VCaP (cell line): ENCODE results near the gene LCN10.
"Not testable (repeated sequence)": the region's sequence is repeated elsewhere in the genome, so short reads cannot be mapped to it uniquely, and the experiment has no call there.

ENCODE experiments used
- H3K27ac ChIP-seq: fragments of 450-650 bp; 2 replicates; pipeline ENCODE4 v1.5.1; 2017
- CTCF ChIP-seq: fragments of 450-650 bp; conservative IDR thresholded peaks from 2 replicates; pipeline ENCODE4 v1.5.1; 2017; ENCODE audit warnings: mild to moderate bottlenecking, moderate library complexity

Gene LCN10

DNA sequence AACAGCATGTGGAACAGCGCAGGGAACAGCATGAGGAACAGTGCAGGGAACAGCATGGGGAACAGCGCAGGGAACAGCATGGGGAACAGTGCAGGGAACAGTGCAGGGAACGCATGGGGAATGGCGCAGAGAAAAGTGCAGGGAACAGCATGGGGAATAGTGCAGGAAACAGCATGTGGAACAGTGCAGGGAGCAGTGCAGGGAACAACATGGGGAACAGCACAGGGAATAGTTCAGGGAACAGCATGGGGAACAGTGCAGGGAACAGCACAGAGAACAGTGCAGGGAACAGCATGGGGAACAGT is 13.3 kb upstream of the LCN10 start:
- no peak for TF ChIP-seq CTCF

DNA sequence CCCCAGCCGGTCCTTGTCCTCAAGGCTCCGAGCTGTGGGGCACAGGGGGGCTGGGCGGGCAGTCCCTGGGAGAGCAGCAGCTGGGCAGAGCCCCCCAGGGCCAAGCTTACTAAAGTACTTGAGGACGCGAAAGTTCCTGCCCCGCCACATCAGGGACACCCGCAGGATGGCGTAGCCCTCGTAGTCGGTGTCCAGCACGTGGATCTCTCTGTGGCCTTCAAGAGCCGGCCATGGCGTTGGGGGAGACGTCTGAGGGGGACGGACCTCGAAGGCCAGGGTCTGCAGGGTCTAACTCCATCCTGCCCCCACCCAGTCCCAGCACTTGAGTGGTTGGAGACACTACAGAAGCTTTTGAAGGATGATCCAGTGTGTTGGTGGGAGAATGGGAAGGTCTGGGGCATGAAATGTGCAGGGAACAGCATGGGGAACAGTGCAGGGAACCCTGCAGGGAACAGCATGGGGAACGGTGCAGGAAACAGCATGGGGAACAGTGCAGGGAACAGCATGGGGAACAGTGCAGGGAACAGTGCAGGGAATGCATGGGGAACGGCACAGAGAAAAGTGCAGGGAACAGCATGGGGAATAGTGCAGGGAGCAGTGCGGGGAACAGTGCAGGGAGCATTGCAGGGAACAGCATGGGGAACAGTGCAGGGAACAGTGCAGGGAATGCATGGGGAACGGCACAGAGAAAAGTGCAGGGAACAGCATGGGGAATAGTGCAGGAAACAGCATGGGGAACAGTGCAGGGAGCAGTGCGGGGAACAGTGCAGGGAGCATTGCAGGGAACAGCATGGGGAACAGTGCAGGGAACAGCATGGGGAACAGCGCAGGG is 12.8 kb upstream of the LCN10 start:
- H3K27ac ChIP-seq, result not testable (repeated sequence)

More for the DNA sequence above, 13.3 kb upstream of the LCN10 start:
- no peak overlapping the region for H3K27ac ChIP-seq

GRCh38 chr9:136754626-136755301 is 12.0 kb upstream of the LCN10 start:
- no peak for TF ChIP-seq CTCF
- H3K27ac ChIP-seq, result no peak overlapping the region

DNA sequence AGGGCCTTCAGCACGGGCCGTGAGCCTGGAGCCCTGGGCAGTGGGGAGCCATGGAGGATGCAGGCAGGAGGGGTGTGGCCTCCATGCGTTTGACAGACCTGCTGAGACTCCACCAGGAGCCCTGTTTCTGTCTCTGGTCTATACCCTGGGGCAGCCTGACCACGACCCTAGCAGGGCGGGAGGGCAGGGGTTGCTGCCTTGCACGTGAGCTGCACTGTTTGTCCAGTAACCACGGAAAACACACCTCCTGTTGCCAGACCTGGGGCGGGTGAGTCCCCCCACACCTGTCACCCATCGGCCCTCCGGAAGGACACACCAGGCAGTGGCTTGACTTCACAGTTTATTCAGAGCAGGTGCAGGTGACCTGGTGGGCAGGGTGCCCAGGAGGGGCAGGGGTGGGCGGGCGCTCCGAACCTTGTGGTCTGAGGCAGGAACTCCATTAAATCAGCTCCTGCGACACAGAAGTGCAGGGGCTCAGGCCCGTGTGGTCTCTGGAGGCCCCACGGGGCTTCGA is 11.4 kb upstream of the LCN10 start:
- no peak overlapping the region for H3K27ac ChIP-seq

GRCh38 chr9:136753371-136754058 is 10.8 kb upstream of the LCN10 start:
- H3K27ac ChIP-seq, result no peak overlapping the region

More for the DNA sequence above, 11.4 kb upstream of the LCN10 start:
- TF ChIP-seq CTCF, result no peak

GRCh38 chr9:136751814-136752213 is 9.1 kb upstream of the LCN10 start:
- no peak for TF ChIP-seq CTCF
- no peak overlapping the region for H3K27ac ChIP-seq

More at GRCh38 chr9:136753371-136754058, 10.8 kb upstream of the LCN10 start:
- no peak for TF ChIP-seq CTCF

GRCh38 chr9:136751244-136751643 is 8.5 kb upstream of the LCN10 start:
- no peak for TF ChIP-seq CTCF
- no peak overlapping the region for H3K27ac ChIP-seq
